GM12801 (cell line): Measurements from ENCODE around the gene NFKBIE.

Experiments used
- CTCF ChIP-seq: IDR thresholded peaks from one replicate; pipeline ENCODE4 v1.5.1; 2011; ENCODE audit warnings: control low read depth; ENCODE audit not compliant: insufficient read length; ENCODE audit errors: extremely low read depth

Gene NFKBIE

GRCh38 chr6:44217332-44218143 is 47.8 kb downstream of the NFKBIE start:
- no peak for TF ChIP-seq CTCF

GRCh38 chr6:44216677-44217331 is 48.5 kb downstream of the NFKBIE start, which contains the start of gene MYMX:
Gene MYMX, plus strand, starts transcription at chr6:44216926. Its CDS starts 546 bp downstream, at chr6:44217472.
- TF ChIP-seq CTCF, result no peak

- no peak for TF ChIP-seq CTCF
Observed at GRCh38 chr6:44214307-44214706, 51.0 kb downstream of the NFKBIE start.

GRCh38 chr6:44211284-44211683 is 54.1 kb downstream of the NFKBIE start:
- TF ChIP-seq CTCF, result no peak
